ENCODE data around the gene RAVER2. TPM values are rescaled to one million over a fixed set of nuclear protein-coding genes. Genes with fewer than 3 reads are reported as not detected.

The RAVER2 gene
- total and polyA plus RNA-seq, 10 of the 15 experiments (the other 5 are each of a cell fraction or from before 2014, with no cell fraction given) = 0.09 to 0.59 (median 0.41) TPM; not detected in 2

DNA sequence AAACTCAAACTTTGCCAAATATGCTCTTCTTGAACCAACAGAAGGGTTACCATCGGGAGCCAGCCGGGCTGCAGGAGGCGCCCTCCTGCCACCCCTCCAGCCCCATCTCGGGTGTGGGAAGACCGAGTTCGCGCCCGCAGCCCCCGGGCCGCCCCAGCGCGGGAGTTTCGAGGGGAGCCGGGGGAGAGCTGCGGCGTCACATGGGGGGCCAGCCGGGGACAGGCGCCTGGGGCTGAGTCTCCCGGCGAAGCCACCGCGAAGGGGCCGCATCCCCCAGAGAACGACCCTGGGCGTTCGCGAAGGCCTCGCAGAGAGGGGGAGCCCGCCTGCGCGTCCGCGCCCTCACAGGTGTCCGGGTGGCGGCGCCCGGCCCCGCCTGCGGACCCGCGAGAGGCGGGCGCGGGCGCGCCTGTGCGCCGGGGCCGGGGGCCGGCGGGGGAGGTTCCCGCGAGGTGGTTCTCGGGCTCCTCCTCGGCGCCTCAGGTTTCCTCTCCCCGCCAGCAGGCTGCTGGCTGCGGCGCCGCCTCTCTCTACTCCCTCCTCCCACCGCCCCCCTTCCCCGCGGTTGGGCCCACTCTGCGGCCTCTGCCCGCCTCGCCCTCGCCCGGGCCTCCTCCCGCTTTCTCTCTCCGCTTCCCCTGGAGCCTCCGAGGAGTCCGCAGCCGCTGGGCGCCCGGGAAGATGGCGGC, at the start of gene RAVER2 (continued):
- TF ChIP-seq, protein P1, sequence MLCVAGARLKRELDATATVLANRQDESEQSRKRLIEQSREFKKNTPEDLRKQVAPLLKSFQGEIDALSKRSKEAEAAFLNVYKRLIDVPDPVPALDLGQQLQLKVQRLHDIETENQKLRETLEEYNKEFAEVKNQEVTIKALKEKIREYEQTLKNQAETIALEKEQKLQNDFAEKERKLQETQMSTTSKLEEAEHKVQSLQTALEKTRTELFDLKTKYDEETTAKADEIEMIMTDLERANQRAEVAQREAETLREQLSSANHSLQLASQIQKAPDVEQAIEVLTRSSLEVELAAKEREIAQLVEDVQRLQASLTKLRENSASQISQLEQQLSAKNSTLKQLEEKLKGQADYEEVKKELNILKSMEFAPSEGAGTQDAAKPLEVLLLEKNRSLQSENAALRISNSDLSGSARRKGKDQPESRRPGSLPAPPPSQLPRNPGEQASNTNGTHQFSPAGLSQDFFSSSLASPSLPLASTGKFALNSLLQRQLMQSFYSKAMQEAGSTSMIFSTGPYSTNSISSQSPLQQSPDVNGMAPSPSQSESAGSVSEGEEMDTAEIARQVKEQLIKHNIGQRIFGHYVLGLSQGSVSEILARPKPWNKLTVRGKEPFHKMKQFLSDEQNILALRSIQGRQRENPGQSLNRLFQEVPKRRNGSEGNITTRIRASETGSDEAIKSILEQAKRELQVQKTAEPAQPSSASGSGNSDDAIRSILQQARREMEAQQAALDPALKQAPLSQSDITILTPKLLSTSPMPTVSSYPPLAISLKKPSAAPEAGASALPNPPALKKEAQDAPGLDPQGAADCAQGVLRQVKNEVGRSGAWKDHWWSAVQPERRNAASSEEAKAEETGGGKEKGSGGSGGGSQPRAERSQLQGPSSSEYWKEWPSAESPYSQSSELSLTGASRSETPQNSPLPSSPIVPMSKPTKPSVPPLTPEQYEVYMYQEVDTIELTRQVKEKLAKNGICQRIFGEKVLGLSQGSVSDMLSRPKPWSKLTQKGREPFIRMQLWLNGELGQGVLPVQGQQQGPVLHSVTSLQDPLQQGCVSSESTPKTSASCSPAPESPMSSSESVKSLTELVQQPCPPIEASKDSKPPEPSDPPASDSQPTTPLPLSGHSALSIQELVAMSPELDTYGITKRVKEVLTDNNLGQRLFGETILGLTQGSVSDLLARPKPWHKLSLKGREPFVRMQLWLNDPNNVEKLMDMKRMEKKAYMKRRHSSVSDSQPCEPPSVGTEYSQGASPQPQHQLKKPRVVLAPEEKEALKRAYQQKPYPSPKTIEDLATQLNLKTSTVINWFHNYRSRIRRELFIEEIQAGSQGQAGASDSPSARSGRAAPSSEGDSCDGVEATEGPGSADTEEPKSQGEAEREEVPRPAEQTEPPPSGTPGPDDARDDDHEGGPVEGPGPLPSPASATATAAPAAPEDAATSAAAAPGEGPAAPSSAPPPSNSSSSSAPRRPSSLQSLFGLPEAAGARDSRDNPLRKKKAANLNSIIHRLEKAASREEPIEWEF (IDR thresholded peaks at IDR 0.05; ENCODE audit: insufficient replicate concordance, low read depth, low read length) = no peak
- TF ChIP-seq SUZ12 (IDR thresholded peaks at IDR 0.05; ENCODE audit: unreplicated experiment) (peak; percentile 55), RELA (IDR thresholded peaks at IDR 0.05; ENCODE audit: borderline replicate concordance, partially characterized antibody) (no peak), HDGF (IDR thresholded peaks at IDR 0.05) (no peak), POU2F2 (IDR thresholded peaks at IDR 0.05; ENCODE audit: borderline replicate concordance, low read depth, low read length) (no peak), POLR2A (IDR thresholded peaks at IDR 0.05; ENCODE audit: low read depth, low read length) (no peak), NFXL1 (IDR thresholded peaks at IDR 0.05; ENCODE audit: borderline replicate concordance) (no peak), PAX5 (IDR thresholded peaks at IDR 0.05; ENCODE audit: borderline replicate concordance, low read depth, low read length) (no peak), TCF3 (IDR thresholded peaks at IDR 0.05; ENCODE audit: borderline replicate concordance, insufficient read depth, low read depth, low read length) (no peak)

Data from GM12878 (cell line).